Spleen (tissue), 7 donors: ENCODE measurements around the gene PSRC1.

Source experiments
- POLR2AphosphoS5 ChIP-seq, 3 donors: sonication (generic); formaldehyde crosslinking; IDR thresholded peaks; one replicate each; pipeline ENCODE4 v1.5.1; 2017; ENCODE audit warnings: antibody characterized with exemption in 3 of 3
- TF ChIP-seq, protein P1 (sequence below), 11 experiments: fragments of 200-600 bp in 7 of 11; fragments of 450-650 bp in 4 of 11; sonication (generic) in 4 of 11; IDR thresholded peaks in 8 of 11; conservative IDR thresholded peaks in 3 of 11; 1 replicate in 7 of 11; 2 replicates in 4 of 11; pipeline versions ENCODE4 v1.4.0 to v1.8.0; 2016 to 2021; ENCODE audit warnings: antibody characterized with exemption in 11 of 11, inconsistent platforms in 4 of 11, mild to moderate bottlenecking in 1 of 11
- donor health status: DM: no; HTN: no; CAD: no; lungs with moderate emphysema.
- donor health status: DM: no; HTN: no; CAD: no.
- donor health status: DM: no; HTN: no; CAD: no.

- TF ChIP-seq, protein P1, sequence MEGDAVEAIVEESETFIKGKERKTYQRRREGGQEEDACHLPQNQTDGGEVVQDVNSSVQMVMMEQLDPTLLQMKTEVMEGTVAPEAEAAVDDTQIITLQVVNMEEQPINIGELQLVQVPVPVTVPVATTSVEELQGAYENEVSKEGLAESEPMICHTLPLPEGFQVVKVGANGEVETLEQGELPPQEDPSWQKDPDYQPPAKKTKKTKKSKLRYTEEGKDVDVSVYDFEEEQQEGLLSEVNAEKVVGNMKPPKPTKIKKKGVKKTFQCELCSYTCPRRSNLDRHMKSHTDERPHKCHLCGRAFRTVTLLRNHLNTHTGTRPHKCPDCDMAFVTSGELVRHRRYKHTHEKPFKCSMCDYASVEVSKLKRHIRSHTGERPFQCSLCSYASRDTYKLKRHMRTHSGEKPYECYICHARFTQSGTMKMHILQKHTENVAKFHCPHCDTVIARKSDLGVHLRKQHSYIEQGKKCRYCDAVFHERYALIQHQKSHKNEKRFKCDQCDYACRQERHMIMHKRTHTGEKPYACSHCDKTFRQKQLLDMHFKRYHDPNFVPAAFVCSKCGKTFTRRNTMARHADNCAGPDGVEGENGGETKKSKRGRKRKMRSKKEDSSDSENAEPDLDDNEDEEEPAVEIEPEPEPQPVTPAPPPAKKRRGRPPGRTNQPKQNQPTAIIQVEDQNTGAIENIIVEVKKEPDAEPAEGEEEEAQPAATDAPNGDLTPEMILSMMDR (IDR thresholded peaks at IDR 0.05 in 8 of 11, conservative IDR thresholded peaks at IDR 0.05 in 3 of 11): no peak
- TF ChIP-seq POLR2AphosphoS5 (IDR thresholded peaks at IDR 0.05): no peak
These were observed 16.8 kb upstream of the PSRC1 start for GRCh38 chr1:109299558-109300343.
